Erythroblast (primary cell): ENCODE measurements around the gene NXPH2.

Source experiments
- GATA1 ChIP-seq: IDR thresholded peaks from 2 replicates; pipeline ENCODE4 v1.6.1; 2011; ENCODE audit warnings: low read depth, mild to moderate bottlenecking, control low read depth, low read length, moderate library complexity
- POLR2A ChIP-seq: IDR thresholded peaks from 2 replicates; pipeline ENCODE4 v1.6.1; 2011; ENCODE audit warnings: mild to moderate bottlenecking, low read length

DNA sequence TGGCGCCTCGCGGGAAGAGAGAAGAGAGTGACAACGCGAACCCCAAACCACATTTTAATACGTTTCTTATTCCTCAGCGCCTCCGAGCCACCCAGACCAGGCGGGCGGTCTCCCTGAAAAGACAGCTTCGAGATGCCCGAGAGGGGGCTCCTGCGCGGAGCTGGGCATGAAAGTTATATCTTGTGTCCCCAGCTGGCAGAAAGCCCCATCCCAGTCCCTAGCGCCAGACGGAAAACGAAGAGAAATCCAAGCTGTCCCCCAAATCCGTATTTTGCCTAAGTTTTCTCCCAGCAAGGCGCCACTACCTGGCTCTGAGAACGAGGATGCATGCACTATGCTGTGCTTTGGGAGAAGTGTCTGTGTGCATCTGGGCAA is 797 bp downstream of the NXPH2 start:
- TF ChIP-seq POLR2A = no peak
- TF ChIP-seq GATA1 = no peak
